PC-9 (cell line): ENCODE results near the gene SH3RF1. TPM values are rescaled to one million over a fixed set of nuclear protein-coding genes. Genes with fewer than 3 reads are reported as not detected.

Source experiments
- BruUV-seq: library from RNA; stranded (reverse); fragments of 400-500 nt; replicated peaks from 2 replicates; lab custom pipeline; 2021; lab: Mats Ljungman, UMichigan
- CTCF ChIA-PET: fragments of 300-600 bp; sonication (Branson Sonifier 250); formaldehyde crosslinking; loops from one replicate; lab custom pipeline; 2022; ENCODE audit warnings: antibody characterized with exemption; lab: Charles Lee
- POLR2A ChIA-PET: fragments of 300-600 bp; sonication (Branson Sonifier 250); formaldehyde crosslinking; loops from one replicate; lab custom pipeline; 2022; ENCODE audit warnings: antibody characterized with exemption; ENCODE audit not compliant: unreplicated experiment; lab: Charles Lee
- DNase-seq, 2 experiments: peaks; one replicate each; pipeline versions ENCODE4 v3.0.0 to v3.0.0-alpha.2; 2015 to 2022; ENCODE audit warnings: mixed read lengths in 1 of 2
- H2AFZ ChIP-seq: fragments of 200-600 bp; sonication (generic); 2 replicates; pipeline ENCODE4 v1.8.1; 2017; ENCODE audit warnings: antibody characterized with exemption
- H3F3A ChIP-seq: fragments of 200-600 bp; sonication (generic); 2 replicates; pipeline ENCODE4 v1.8.1; 2017; ENCODE audit warnings: antibody characterized with exemption, mild to moderate bottlenecking, low read depth; ENCODE audit not compliant: insufficient read depth
- H3K27ac ChIP-seq: fragments of 200-600 bp; sonication (generic); 2 replicates; pipeline ENCODE4 v1.6.1; 2016; ENCODE audit warnings: mixed run types
- H3K27me3 ChIP-seq: fragments of 200-600 bp; sonication (generic); 2 replicates; pipeline ENCODE4 v1.6.1; 2016; ENCODE audit warnings: low read depth, mixed run types; ENCODE audit not compliant: insufficient read depth
- H3K36me3 ChIP-seq: fragments of 200-600 bp; sonication (generic); 2 replicates; pipeline ENCODE4 v1.6.1; 2016; ENCODE audit warnings: low read depth, mixed run types
- H3K4me1 ChIP-seq: fragments of 200-600 bp; sonication (generic); replicated peaks from 2 replicates; pipeline ENCODE4 v1.6.1; 2016; ENCODE audit warnings: mixed run types; ENCODE audit not compliant: insufficient read depth
- H3K4me2 ChIP-seq: fragments of 200-600 bp; sonication (generic); 2 replicates; pipeline ENCODE4 v1.6.1; 2017; ENCODE audit warnings: mixed run types
- H3K4me3 ChIP-seq: fragments of 200-600 bp; sonication (generic); 2 replicates; pipeline ENCODE4 v1.6.1; 2016; ENCODE audit warnings: mixed run types
- H3K79me2 ChIP-seq: fragments of 200-600 bp; sonication (generic); 2 replicates; pipeline ENCODE4 v1.6.1; 2017; ENCODE audit warnings: low read depth, mixed run types
- H3K9me2 ChIP-seq: fragments of 200-600 bp; sonication (generic); 2 replicates; pipeline ENCODE4 v1.8.1; 2017; ENCODE audit warnings: mild to moderate bottlenecking; ENCODE audit not compliant: insufficient read depth
- H3K9me3 ChIP-seq: fragments of 200-600 bp; sonication (generic); 2 replicates; pipeline ENCODE4 v1.8.1; 2016; ENCODE audit warnings: low read depth; ENCODE audit not compliant: insufficient read depth
- H4K20me1 ChIP-seq: fragments of 200-600 bp; sonication (generic); 2 replicates; pipeline ENCODE4 v1.8.1; 2017; ENCODE audit not compliant: insufficient read depth
- EZH2 ChIP-seq: fragments of 200-600 bp; sonication (generic); IDR thresholded peaks from 2 replicates; pipeline ENCODE4 v1.8.0; 2017; ENCODE audit warnings: antibody characterized with exemption, low read depth
- intact Hi-C: fragments of 100-400 bp; cut with micrococcal nuclease; formaldehyde crosslinking; loops from one replicate; pipeline ENCODE4 v1.10.0; 2022; ENCODE audit not compliant: unreplicated experiment
- total RNA-seq: library from RNA; stranded (reverse); gene quantifications from 2 replicates; pipeline ENCODE4 v1.2.3, GENCODE V29; 2021
- TF ChIP-seq, protein P1 (sequence below): fragments of 200-600 bp; sonication (generic); conservative IDR thresholded peaks from 2 replicates; pipeline ENCODE4 v1.6.1; 2017; ENCODE audit warnings: mixed run types, antibody characterized with exemption, mild to moderate bottlenecking, moderate library complexity

The SH3RF1 gene
- total RNA-seq, 1 experiment from 2014 or later, result 26.4 TPM

- intact Hi-C loops, result no loop called here
- no peaks in the 10 kb centered on the region for H3F3A ChIP-seq
- H3K27me3 ChIP-seq, result no peaks in the 10 kb centered on the region
- H3K9me3 ChIP-seq, result no peaks in the 10 kb centered on the region
- H3K4me3 ChIP-seq, result no peak overlapping the region
- no peaks in the 10 kb centered on the region for H4K20me1 ChIP-seq
- DNase-seq, result peak in 1 of 2 experiments; percentile 48
- H3K4me1 ChIP-seq, result no peaks in the 10 kb centered on the region
- no peak overlapping the region for H3K27ac ChIP-seq
- CTCF ChIA-PET, result interaction anchor here (0.6 to 0.9 kb wide), 2 partner anchors 98 to 305 kb away, joined by 5 to 8 read pairs; partner anchors contain the start of gene CBR4
- no peaks in the 10 kb centered on the region for H3K36me3 ChIP-seq
- no peaks in the 10 kb centered on the region for H3K79me2 ChIP-seq
- POLR2A ChIA-PET, result no interaction called here
- H3K4me2 ChIP-seq, result no peak overlapping the region
- no peak overlapping the region for H2AFZ ChIP-seq
- no peak for TF ChIP-seq EZH2
- TF ChIP-seq, protein P1, sequence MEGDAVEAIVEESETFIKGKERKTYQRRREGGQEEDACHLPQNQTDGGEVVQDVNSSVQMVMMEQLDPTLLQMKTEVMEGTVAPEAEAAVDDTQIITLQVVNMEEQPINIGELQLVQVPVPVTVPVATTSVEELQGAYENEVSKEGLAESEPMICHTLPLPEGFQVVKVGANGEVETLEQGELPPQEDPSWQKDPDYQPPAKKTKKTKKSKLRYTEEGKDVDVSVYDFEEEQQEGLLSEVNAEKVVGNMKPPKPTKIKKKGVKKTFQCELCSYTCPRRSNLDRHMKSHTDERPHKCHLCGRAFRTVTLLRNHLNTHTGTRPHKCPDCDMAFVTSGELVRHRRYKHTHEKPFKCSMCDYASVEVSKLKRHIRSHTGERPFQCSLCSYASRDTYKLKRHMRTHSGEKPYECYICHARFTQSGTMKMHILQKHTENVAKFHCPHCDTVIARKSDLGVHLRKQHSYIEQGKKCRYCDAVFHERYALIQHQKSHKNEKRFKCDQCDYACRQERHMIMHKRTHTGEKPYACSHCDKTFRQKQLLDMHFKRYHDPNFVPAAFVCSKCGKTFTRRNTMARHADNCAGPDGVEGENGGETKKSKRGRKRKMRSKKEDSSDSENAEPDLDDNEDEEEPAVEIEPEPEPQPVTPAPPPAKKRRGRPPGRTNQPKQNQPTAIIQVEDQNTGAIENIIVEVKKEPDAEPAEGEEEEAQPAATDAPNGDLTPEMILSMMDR, result no peak
- H3K9me2 ChIP-seq, result no peaks in the 10 kb centered on the region
- no TSS peak for BruUV-seq
These were observed 44.1 kb upstream of the SH3RF1 start for GRCh38 chr4:169314906-169315305.

DNA sequence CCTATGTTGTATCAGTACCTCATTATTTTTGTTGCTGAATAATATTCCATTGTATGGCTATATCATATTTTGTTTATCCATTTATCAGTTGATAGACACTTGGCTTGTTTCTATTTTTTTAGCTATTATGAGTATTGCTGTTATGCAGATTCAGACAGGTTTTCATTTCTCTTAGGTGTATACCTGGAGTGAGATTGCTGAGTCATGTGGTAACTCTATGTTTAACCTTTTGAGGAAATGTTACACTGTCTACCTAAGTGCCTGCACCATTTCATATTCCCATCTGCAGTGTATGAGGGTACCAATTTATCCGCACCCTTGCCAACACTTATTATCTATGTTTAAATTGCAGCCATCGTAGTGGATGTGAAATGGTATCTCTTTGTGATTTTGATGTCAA lies 43.0 kb upstream of the SH3RF1 start:
- no peaks in the 10 kb centered on the region for H4K20me1 ChIP-seq
- no peak for TF ChIP-seq EZH2
- TF ChIP-seq, protein P1, result no peak
- no peaks in the 10 kb centered on the region for H3K79me2 ChIP-seq
- H2AFZ ChIP-seq, result no peak overlapping the region
- no peak for DNase-seq
- BruUV-seq, result no TSS peak
- no peaks in the 10 kb centered on the region for H3K9me3 ChIP-seq
- no peak overlapping the region for H3K4me2 ChIP-seq
- H3K27me3 ChIP-seq, result no peaks in the 10 kb centered on the region
- no peaks in the 10 kb centered on the region for H3K36me3 ChIP-seq
- no peaks in the 10 kb centered on the region for H3K9me2 ChIP-seq
- no peak overlapping the region for H3K4me3 ChIP-seq
- POLR2A ChIA-PET, result interaction anchor here (0.6 kb wide), 1 partner anchor 82 kb away, joined by 10 read pairs; no protein-coding TSS in a partner anchor
- intact Hi-C loops, result no loop called here
- CTCF ChIA-PET, result no interaction called here
- no peaks in the 10 kb centered on the region for H3F3A ChIP-seq
- no peak overlapping the region for H3K27ac ChIP-seq
- no peaks in the 10 kb centered on the region for H3K4me1 ChIP-seq

DNA sequence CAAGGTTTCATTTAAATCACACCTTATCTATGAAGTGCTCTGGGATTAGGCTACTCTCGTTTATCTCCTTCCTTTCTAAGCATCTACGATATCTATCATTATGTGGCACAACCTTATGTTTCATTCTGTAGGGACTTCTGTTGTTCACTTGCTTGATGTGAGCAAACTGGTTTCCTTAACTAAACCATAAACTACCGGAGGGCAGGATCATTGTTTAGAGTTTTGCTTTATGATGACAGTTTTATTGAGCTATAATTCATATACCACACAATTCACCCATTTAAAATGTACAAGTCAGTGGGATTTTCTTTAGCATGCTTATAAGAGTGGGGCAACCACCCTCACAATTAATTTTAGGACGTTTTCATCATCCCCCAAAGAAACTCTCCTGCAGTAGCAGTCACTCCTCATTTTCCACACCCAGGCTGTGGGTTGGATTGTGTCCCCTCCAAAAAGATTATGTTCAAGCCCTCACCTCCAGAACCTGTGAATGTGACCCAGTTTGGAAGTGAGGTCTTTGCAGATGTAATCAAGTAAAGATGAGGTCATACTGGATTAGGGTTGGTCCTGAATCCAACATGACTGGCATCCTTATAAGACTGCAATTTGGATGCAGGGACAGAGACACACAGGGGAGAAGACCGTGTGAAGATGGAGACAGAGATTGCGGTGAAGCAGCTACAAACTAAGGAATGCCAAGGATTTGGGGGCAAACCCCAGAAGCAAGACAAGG lies 42.1 kb upstream of the SH3RF1 start:
- intact Hi-C loops, result no loop called here

More for the DNA sequence above, 42.1 kb upstream of the SH3RF1 start:
- no peak overlapping the region for H2AFZ ChIP-seq
- no peaks in the 10 kb centered on the region for H4K20me1 ChIP-seq
- DNase-seq, result no peak
- ChIA-PET POLR2A (no interaction called here), CTCF (no interaction called here)
- no peaks in the 10 kb centered on the region for H3K9me3 ChIP-seq
- H3K4me2 ChIP-seq, result no peak overlapping the region
- no peaks in the 10 kb centered on the region for H3F3A ChIP-seq
- TF ChIP-seq, protein P1, result no peak
- BruUV-seq, result no TSS peak
- no peaks in the 10 kb centered on the region for H3K36me3 ChIP-seq
- H3K4me1 ChIP-seq, result no peaks in the 10 kb centered on the region
- no peak overlapping the region for H3K27ac ChIP-seq
- H3K27me3 ChIP-seq, result no peaks in the 10 kb centered on the region
- no peaks in the 10 kb centered on the region for H3K79me2 ChIP-seq
- no peaks in the 10 kb centered on the region for H3K9me2 ChIP-seq
- H3K4me3 ChIP-seq, result no peak overlapping the region
